EH (cell line): ENCODE data around the gene UQCC2.

Experiments used
- DNase-seq: peaks from one replicate; pipeline ENCODE4 v3.0.0-alpha.2; 2015; ENCODE audit warnings: low read depth

Gene UQCC2

GRCh38 chr6:33691456-33692077, 19.9 kb downstream of the UQCC2 start:
- DNase-seq, result no peak

- no peak for DNase-seq
Observed at GRCh38 chr6:33690766-33691165, 20.7 kb downstream of the UQCC2 start.

- peak; percentile 31 for DNase-seq
Observed at GRCh38 chr6:33689879-33690278, 21.6 kb downstream of the UQCC2 start.

- no peak for DNase-seq
Observed at GRCh38 chr6:33689148-33689494, 22.4 kb downstream of the UQCC2 start.

GRCh38 chr6:33688451-33689147, 22.9 kb downstream of the UQCC2 start:
- DNase-seq, result no peak

- DNase-seq, result no peak
Observed at GRCh38 chr6:33688006-33688405, 23.5 kb downstream of the UQCC2 start.

- DNase-seq, result no peak
Observed at GRCh38 chr6:33686981-33687975, 24.2 kb downstream of the UQCC2 start.

- DNase-seq, result no peak
Observed at GRCh38 chr6:33686225-33686924, 25.1 kb downstream of the UQCC2 start.

- no peak for DNase-seq
Observed at GRCh38 chr6:33685411-33686224, 25.9 kb downstream of the UQCC2 start.

GRCh38 chr6:33684983-33685382, 26.5 kb downstream of the UQCC2 start:
- DNase-seq, result no peak

GRCh38 chr6:33684428-33684896, 27.0 kb downstream of the UQCC2 start:
- DNase-seq, result no peak

GRCh38 chr6:33683576-33684427, 27.7 kb downstream of the UQCC2 start:
- DNase-seq, result no peak

GRCh38 chr6:33683051-33683571, 28.4 kb downstream of the UQCC2 start:
- no peak for DNase-seq

GRCh38 chr6:33682341-33682740, 29.2 kb downstream of the UQCC2 start:
- no peak for DNase-seq

GRCh38 chr6:33679761-33680160, 31.7 kb downstream of the UQCC2 start:
- DNase-seq, result no peak

GRCh38 chr6:33678932-33679490, 32.5 kb downstream of the UQCC2 start:
- DNase-seq, result no peak

- DNase-seq, result no peak
Observed at GRCh38 chr6:33678233-33678931, 33.1 kb downstream of the UQCC2 start.

GRCh38 chr6:33677689-33678088, 33.8 kb downstream of the UQCC2 start:
- no peak for DNase-seq

- peak; percentile 88 for DNase-seq
Observed at GRCh38 chr6:33677143-33677660, 34.3 kb downstream of the UQCC2 start.
